Activated CD4-positive, alpha-beta T cell treated with anti-CD3 and anti-CD28 coated beads, Interleukin-2, Interleukin-6, amounts not matched to agents 100 ng/mL and 50 ng/mL, durations not matched to agents 16 hours and 8 hours (primary cell): ENCODE data around the gene MAPK12.
"Not testable (repeated sequence)": the region's sequence is repeated elsewhere in the genome, so short reads cannot be mapped to it uniquely, and the experiment has no call there.

ENCODE experiments used
- DNase-seq: peaks from one replicate; pipeline ENCODE4 v3.0.0-alpha.2; 2020

MAPK12 gene

DNA sequence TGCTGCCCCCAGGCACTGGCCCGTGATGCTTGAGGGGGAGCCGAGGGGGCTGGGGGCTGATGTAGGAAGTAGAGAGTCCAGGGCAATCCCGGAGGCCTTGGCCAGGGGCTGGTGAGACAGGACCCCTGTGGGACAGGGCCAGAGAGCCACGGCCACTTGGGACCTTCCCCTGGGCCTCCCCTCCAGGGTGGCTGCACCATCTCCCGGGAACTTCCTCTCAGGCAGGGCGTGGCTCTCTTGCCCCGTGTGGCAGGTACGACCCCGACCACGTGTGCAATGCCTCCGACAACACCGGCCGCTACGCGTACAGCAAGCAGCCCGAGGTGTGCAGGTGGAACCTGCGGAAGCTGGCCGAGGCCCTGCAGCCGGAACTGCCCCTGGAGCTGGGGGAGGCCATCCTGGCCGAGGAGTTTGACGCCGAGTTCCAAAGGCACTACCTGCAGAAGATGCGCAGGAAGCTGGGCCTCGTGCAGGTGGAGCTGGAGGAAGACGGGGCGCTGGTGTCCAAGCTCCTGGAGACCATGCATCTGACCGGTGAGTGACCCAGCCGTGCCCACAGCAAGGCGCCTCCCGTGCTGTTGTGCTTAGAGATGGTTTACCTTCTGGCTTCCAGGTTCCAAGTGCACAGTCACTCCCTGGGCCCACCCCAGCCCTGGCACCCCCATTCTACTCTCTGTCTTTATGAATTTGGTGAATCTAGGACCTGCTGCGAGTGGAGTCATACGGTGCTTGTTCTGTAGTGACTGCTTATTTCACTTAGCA, 50.9 kb downstream of the MAPK12 start:
- DNase-seq: no peak

DNA sequence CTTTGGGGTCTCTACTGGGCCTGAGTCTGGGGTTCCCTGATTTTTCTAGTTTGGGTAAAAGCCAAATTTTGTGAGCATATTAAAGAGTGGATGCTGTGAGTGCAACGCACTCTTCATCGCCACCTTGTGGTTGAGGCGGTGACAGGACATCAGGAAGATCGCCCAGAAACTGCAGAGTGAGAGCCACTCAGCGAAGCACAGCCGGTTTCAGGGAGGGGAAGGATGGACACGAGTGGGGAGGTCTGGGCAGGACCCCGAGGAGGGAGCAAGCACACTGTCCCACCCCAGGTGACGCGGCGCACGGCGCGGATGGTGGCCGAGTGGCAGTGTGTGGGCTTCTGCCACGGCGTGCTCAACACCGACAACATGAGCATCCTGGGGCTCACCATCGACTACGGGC, 51.6 kb downstream of the MAPK12 start:
- DNase-seq: peak; percentile 73

DNA sequence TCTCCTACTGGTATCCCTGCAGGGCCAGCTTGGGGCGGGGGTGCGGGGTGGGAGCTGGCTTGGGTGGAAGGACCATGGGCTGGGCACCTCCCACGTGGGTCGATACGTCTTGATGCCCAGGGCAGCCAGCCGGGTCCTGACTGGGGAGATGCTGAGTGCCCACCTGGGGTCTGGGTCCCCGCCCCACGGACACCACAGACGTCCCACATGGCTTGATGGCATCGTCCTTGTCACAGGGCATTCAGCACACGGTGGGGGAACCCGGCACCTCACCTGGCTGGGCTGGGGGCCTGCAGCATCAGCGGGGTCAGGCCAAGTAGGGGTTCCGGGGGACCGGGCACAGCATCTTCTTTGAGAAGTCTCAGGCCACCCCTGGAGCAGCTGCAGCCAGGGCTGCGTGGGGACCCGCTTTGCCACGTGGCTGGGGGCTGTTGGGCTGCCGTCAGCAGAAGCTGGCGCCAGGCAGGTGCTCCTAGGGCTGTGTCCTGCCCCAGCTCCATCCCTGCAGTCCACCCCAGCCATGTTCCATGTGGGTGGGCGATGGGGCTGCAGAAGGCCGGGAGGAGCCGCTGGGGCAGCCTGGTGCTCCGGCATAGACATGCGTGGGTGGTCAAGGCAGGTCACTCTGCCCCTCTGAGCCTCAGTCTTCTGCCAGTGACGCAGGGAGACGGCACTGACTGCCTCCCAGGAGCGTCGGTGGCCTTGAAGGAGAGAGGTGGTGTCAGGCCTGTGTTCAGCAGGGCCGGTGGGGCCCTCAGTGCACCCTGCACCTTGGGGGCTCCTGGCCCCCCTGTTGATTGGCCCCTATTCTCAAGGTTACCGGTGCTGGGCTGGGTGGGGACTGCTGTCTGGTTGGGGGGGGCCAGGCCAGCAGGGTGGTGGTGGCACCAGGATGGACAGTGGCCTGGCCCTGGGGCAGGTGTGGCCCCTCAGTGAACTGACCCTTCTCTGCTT, 52.3 kb downstream of the MAPK12 start:
- DNase-seq: no peak

DNA sequence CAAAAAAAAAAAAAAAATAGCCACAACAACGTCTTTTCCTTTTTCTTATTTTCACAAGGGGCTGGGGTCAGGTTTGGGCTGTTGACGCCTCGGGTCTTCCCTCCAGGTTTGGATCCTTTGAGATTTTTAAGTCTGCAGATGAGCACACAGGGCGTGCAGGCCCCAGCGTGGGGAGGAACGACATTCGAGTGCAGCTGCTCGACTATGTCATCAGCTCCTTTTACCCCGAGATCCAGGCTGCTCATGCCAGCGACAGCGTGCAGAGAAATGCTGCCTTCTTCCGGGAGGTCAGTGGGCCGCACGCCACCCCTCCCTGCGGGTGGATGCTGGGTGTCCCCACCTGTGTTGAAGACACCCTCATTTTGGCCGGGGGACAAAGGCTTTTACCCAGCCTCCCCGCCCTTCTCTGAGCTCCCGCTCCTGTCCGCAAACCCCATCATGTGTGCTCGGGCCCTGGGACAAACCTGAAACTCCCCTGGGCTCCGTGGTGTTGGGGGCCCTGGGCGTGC, 53.0 kb downstream of the MAPK12 start:
- no peak for DNase-seq

DNA sequence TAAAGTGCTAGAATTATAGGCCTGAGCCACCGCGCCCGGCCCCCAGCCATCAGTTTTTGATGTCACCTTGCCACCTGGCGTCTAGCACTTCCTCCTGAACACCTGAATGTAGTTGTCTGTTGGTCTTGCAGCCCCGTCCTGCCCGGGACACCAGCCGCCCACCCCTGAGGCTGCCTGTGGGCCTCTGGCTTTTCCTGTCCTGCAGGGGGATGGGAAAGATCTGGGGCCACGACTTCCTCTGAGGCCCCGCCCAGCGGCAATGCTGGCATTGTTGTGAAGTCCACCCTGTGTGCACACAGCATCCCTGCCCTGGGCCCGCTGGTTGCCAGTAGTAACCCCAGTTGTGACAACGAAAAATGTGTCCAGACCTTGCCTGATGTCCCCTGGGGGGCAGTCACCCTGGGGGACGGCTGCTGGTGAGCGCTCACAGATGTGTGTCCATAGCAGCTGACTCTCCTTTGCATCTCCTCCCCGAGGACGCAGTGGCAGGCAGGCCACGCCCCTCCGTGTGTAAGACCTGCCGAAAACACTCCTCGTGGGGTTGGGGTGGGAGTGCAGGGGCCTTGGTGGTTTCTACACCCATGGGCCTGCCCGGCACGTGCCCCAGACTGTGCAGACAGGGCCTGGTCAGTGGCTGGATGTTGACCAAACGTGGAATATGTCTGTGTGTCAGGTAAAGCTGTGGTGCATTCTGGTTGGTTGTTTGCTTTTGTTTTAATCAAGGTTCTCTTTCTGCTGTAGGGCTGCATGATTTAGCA, 53.9 kb downstream of the MAPK12 start:
- no peak for DNase-seq

DNA sequence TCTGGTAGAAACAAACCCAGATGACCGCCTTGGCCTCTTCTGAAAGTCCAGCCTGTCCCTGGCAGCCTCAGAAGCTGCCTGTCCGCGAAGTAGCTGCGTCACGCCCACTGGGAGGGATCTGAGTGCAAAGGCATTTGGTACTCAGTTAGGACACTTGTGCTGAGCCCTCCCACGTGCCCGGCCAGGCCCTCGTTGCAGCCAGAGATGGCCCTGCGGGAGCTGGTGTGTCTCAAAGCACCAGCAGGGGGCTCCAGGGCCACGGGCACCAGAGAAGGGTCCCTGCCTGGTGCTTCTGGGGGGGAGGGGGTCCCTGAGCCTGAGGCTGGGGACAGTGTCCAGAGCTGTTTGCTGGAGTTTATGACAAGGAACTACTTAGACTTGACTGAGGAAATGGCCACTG, 54.9 kb downstream of the MAPK12 start:
- DNase-seq: no peak

DNA sequence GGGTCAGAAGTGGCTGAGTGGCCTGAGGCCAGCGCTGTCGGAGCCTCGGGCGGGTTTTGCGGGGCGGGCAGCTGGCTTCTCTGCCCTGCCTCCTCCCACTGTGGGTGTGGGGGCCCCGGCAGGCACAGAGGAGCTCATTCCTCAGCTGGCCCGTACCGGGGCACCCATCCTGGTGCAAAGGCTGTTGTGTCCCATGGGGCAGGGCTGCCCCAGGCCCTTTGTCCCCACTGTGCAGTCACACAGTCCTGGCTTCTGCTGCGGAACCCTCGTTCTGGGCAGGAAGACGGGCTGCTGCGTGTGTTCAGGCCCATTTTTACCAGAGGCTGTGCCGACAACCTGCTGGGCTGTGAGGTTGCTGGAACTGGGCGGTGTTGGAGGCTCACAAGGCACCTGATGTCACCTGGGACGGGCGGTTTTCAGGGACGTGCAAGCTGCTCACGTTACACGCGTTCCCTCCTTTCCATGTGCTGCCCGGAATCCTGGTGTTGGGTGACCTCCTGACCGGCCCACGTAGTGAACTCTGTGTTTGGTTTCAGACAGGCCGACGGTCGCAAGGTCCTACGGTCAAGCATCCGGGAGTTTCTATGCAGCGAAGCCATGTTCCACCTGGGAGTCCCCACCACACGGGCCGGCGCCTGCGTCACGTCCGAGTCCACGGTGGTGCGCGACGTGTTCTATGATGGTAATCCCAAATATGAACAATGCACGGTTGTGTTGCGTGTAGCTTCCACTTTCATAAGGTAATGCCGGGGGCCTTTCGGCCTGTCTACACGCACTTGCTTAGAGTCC, 55.5 kb downstream of the MAPK12 start:
- DNase-seq: no peak

DNA sequence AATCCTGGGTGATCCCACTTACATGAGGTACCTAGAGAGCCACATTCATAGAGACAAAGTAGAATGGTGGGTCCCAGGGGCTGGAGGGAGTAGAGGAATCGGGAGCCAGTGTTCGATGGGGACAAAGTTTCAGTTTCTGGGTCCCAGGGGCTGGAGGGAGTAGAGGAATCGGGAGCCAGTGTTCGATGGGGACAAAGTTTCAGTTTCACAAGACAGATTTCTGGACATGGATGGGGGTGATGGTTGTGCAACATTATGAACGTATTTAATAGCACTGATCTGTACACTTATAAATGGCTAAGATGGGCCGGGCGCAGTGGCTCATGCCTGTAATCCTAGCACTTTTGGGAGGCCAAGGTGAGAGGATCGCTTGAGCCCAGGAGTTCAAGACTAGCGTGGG, 56.5 kb downstream of the MAPK12 start:
- DNase-seq: not testable (repeated sequence)

DNA sequence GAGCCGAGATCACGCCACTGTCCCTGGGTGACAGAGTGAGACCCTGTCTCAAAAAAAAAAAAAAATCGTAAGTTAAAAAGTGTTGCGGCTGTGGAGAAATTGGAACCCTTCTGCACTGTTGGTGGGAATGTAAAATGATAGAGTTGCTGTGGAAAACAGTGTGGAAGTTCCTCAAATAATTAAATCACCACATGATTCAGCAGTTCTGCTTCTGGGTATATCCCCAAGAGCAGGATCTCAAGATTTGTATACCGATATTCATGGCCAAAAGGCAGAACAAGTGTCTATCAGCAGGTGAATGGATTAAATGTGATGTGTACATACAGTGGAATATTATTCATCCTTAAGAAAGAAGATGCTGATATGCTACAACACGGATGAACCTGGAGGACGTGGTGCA, 56.9 kb downstream of the MAPK12 start:
- no peak for DNase-seq

DNA sequence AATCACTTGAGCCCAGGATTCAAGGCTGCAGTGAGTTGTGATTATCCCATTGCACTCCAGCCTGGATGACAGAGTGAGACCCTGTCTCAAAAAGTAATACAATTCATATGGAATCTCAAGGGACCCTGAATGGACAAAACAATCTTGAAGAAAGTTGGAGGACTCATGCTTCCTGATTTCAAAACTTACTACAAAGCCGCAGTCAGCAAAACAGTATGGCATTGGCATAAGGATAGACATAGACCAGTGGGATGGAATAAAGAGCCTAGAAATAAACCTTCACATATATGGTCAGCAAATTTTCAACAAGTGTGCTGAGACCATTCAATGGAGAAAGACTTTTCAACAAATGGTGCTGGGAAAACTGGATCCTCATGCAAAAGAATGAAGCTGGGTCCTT, 58.2 kb downstream of the MAPK12 start:
- no peak for DNase-seq
